Panc1 (cell line): ENCODE data around the gene NFRKB. TPM values are rescaled to one million over a fixed set of nuclear protein-coding genes. Genes with fewer than 3 reads are reported as not detected.

ENCODE experiments used
- ATAC-seq: fragments of 200-7000 bp; cut with Tn5 transposase; 2 replicates; pipeline ENCODE4 v1.9.1; 2020; ENCODE audit warnings: mild to moderate bottlenecking, moderate library complexity
- BruUV-seq: library from RNA; stranded (reverse); fragments of 400-500 nt; replicated peaks from 2 replicates; lab custom pipeline; 2021; lab: Mats Ljungman, UMichigan
- CTCF ChIA-PET: fragments of 300-600 bp; sonication (Branson Sonifier 250); formaldehyde crosslinking; loops from one replicate; lab custom pipeline; 2022; ENCODE audit warnings: antibody characterized with exemption; lab: Charles Lee
- POLR2A ChIA-PET: fragments of 300-600 bp; sonication (Branson Sonifier 250); formaldehyde crosslinking; loops from one replicate; lab custom pipeline; 2022; ENCODE audit warnings: antibody characterized with exemption; lab: Charles Lee
- DNase-seq: peaks from one replicate; pipeline ENCODE4 v3.0.0-alpha.2; 2010; ENCODE audit warnings: low read depth, low spot score
- H3K27ac ChIP-seq: 2 replicates; pipeline ENCODE4 v1.5.1; 2011; ENCODE audit warnings: mild to moderate bottlenecking, low read length, inconsistent platforms
- H3K27me3 ChIP-seq: fragments of 200-500 bp; sonication (Bioruptor generic); 2 replicates; pipeline ENCODE4 v1.6.0; 2014; ENCODE audit warnings: low read length, inconsistent platforms; ENCODE audit not compliant: control insufficient read depth, insufficient read depth
- H3K36me3 ChIP-seq: fragments of 200-500 bp; sonication (Bioruptor generic); 2 replicates; pipeline ENCODE4 v1.5.1; 2014; ENCODE audit warnings: inconsistent platforms, mild to moderate bottlenecking, low read length, moderate library complexity; ENCODE audit not compliant: control insufficient read depth, insufficient read depth
- H3K4me1 ChIP-seq: 2 replicates; pipeline ENCODE4 v1.5.1; 2011; ENCODE audit warnings: inconsistent platforms, mild to moderate bottlenecking, low read length, moderate library complexity; ENCODE audit not compliant: control insufficient read depth, insufficient read depth
- H3K4me3 ChIP-seq, 2 experiments: 2 replicates each; pipeline ENCODE4 v1.5.1; 2011 to 2012; ENCODE audit warnings: low read depth in 2 of 2, low read length in 2 of 2, mild to moderate bottlenecking in 2 of 2, inconsistent platforms in 1 of 2, moderate library complexity in 1 of 2
- H3K9me3 ChIP-seq: fragments of 200-500 bp; sonication (Bioruptor generic); 2 replicates; pipeline ENCODE4 v1.5.1; 2014; ENCODE audit warnings: low read depth, mild to moderate bottlenecking, inconsistent platforms, low read length, moderate library complexity; ENCODE audit not compliant: control insufficient read depth, insufficient read depth
- CTCF ChIP-seq: fragments of 450-650 bp; IDR thresholded peaks from 2 replicates; pipeline ENCODE4 v1.5.1; 2017; ENCODE audit warnings: mild to moderate bottlenecking
- POLR2AphosphoS5 ChIP-seq: IDR thresholded peaks from 2 replicates; pipeline ENCODE4 v1.6.1; 2012; ENCODE audit warnings: mild to moderate bottlenecking, low read depth, low read length, moderate library complexity
- REST ChIP-seq, 2 experiments: IDR thresholded peaks; 2 replicates each; pipeline ENCODE4 v1.6.1; 2011 to 2012; ENCODE audit warnings: low read depth in 2 of 2, control low read depth in 1 of 2, low read length in 1 of 2, mild to moderate bottlenecking in 1 of 2, moderate library complexity in 1 of 2; ENCODE audit not compliant: insufficient read depth in 1 of 2
- SIN3A ChIP-seq: IDR thresholded peaks from 2 replicates; pipeline ENCODE4 v1.6.1; 2012; ENCODE audit warnings: low read depth, mild to moderate bottlenecking, low read length, moderate library complexity, borderline replicate concordance; ENCODE audit not compliant: insufficient read depth
- TCF7L2 ChIP-seq: IDR thresholded peaks from 2 replicates; pipeline ENCODE4 v1.6.1; 2011; ENCODE audit warnings: mild to moderate bottlenecking, low read depth, low read length, inconsistent platforms
- in situ Hi-C: cut with HindIII; loops from 2 replicates; pipeline ENCODE4 v1.10.0; 2016; ENCODE audit warnings: low sequenced_read_pairs, low pct_unique_long_range_greater_than_20kb
- intact Hi-C: fragments of 100-400 bp; cut with micrococcal nuclease; formaldehyde crosslinking; loops from one replicate; pipeline ENCODE4 v1.10.0; 2022; ENCODE audit not compliant: unreplicated experiment
- total RNA-seq: library from RNA; stranded (reverse); gene quantifications from one replicate; pipeline ENCODE4 v1.2.1, GENCODE V29; 2021; ENCODE audit not compliant: unreplicated experiment

Gene NFRKB
- total RNA-seq, 1 experiment from 2014 or later = 58.8 TPM

GRCh38 chr11:129933262-129933661 lies 37.9 kb upstream of the NFRKB start:
- in situ Hi-C loops = no loop called here
- no peak overlapping the region for H3K4me3 ChIP-seq
- no peaks in the 10 kb centered on the region for H3K36me3 ChIP-seq
- no peaks in the 10 kb centered on the region for H3K4me1 ChIP-seq
- BruUV-seq = no TSS peak
- H3K9me3 ChIP-seq = no peaks in the 10 kb centered on the region
- H3K27me3 ChIP-seq = no peaks in the 10 kb centered on the region
- ChIA-PET CTCF (interaction anchor here (0.8 kb wide), 1 partner anchor 279 kb away, joined by 3 read pairs; no protein-coding TSS in a partner anchor), POLR2A (no interaction called here)
- ATAC-seq (no peak), DNase-seq (no peak)
- no peak overlapping the region for H3K27ac ChIP-seq
- TF ChIP-seq SIN3A (no peak), REST (IDR thresholded peaks at IDR 0.05; ENCODE audit: insufficient read depth in 1 of 2, low read depth in 2 of 2, low read length in 1 of 2) (no peak), POLR2AphosphoS5 (no peak), CTCF (no peak), TCF7L2 (no peak)
- intact Hi-C loops = no loop called here

- ATAC-seq (no peak), DNase-seq (no peak)
- Histone ChIP-seq H3K4me1 (no peaks in the 10 kb centered on the region), H3K4me3 (no peak overlapping the region), H3K36me3 (no peaks in the 10 kb centered on the region), H3K27me3 (no peaks in the 10 kb centered on the region), H3K27ac (no peak overlapping the region), H3K9me3 (no peaks in the 10 kb centered on the region)
- CTCF ChIA-PET = interaction anchor here (0.6 to 0.8 kb wide), 2 partner anchors 280 to 809 kb away, joined by 3 to 4 read pairs; no protein-coding TSS in a partner anchor
- intact Hi-C loops = no loop called here
- BruUV-seq = no TSS peak
- POLR2A ChIA-PET = no interaction called here
- in situ Hi-C loops = no loop called here
- TF ChIP-seq REST (IDR thresholded peaks at IDR 0.05; ENCODE audit: insufficient read depth in 1 of 2, low read depth in 2 of 2, low read length in 1 of 2) (no peak), TCF7L2 (no peak), POLR2AphosphoS5 (no peak), CTCF (no peak), SIN3A (no peak)
These were observed 37.1 kb upstream of the NFRKB start for GRCh38 chr11:129932381-129933067.
